8988T (cell line): ENCODE results near the gene ADAMTSL1.

Source experiments
- DNase-seq: peaks from one replicate; pipeline ENCODE4 v3.0.0; 2011

The ADAMTSL1 gene, protein sequence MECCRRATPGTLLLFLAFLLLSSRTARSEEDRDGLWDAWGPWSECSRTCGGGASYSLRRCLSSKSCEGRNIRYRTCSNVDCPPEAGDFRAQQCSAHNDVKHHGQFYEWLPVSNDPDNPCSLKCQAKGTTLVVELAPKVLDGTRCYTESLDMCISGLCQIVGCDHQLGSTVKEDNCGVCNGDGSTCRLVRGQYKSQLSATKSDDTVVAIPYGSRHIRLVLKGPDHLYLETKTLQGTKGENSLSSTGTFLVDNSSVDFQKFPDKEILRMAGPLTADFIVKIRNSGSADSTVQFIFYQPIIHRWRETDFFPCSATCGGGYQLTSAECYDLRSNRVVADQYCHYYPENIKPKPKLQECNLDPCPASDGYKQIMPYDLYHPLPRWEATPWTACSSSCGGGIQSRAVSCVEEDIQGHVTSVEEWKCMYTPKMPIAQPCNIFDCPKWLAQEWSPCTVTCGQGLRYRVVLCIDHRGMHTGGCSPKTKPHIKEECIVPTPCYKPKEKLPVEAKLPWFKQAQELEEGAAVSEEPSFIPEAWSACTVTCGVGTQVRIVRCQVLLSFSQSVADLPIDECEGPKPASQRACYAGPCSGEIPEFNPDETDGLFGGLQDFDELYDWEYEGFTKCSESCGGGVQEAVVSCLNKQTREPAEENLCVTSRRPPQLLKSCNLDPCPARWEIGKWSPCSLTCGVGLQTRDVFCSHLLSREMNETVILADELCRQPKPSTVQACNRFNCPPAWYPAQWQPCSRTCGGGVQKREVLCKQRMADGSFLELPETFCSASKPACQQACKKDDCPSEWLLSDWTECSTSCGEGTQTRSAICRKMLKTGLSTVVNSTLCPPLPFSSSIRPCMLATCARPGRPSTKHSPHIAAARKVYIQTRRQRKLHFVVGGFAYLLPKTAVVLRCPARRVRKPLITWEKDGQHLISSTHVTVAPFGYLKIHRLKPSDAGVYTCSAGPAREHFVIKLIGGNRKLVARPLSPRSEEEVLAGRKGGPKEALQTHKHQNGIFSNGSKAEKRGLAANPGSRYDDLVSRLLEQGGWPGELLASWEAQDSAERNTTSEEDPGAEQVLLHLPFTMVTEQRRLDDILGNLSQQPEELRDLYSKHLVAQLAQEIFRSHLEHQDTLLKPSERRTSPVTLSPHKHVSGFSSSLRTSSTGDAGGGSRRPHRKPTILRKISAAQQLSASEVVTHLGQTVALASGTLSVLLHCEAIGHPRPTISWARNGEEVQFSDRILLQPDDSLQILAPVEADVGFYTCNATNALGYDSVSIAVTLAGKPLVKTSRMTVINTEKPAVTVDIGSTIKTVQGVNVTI (N-terminal part only)

DNA sequence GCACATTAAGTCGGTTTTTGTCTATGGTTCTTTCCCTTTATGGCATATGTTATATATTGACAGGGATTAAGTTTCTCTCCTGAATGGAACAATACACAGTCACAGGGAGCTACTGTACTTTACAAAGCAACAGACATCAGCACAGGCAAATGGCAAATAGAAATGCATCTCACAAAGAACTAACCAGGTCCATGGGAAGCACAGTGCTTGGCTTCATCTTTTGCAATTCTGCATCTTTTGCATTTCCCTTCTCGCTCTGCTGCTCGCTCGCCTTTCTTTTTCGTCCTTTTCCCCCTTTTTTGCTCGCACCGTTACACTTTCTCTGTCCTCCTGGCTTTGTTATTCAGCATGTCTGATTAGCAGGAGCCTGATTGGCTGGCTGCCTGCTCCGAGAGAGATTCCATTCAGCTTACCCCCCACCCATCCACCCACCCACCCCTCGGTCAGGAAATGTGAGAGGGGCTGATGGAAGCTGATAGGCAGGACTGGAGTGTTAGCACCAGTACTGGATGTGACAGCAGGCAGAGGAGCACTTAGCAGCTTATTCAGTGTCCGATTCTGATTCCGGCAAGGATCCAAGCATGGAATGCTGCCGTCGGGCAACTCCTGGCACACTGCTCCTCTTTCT is at the start of gene ADAMTSL1:
Gene ADAMTSL1 (plus strand): TSS at position 502 of the 628 bp plus-strand sequence. CDS start 80 bp downstream, at position 582.
- DNase-seq, result peak; percentile 5

DNA sequence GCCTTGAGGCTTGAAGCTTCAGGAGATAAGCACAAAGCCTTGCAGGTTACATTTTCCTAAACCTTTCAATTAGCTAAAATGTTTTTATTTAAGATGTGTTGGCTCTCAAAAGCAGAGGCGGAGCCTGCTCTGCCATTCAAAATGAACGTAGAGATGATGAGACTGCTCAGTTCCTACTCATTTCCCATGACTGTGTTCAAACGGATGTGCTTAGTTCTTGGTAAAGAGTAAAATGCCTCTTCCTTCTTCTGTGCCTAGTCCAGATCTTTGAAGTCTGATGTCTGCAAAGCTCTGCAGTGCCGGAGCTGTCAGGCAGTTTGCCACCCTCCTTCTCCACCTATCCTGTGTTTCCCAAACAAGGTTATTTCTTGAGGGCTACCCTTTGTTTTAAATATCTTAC is 46.3 kb upstream of the ADAMTSL1 start:
- DNase-seq, result no peak

DNA sequence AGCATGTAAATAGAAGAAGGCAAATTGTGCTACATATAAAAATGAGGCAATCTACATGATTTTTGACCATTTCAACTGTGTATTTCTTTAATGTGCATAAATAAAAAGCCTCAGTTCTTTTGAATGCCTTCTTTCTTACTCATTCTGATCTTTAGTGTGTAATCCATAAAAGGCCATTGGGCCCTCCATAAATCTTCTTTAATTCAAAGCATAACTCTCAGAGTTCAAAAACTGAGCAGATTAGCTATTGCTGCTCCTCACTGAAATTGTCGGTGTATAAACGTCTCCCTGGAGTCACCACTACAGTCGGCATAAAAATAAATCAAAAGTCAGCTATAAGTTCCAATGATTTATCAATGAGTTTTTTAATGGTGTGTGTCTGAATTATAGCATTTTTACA is 45.3 kb upstream of the ADAMTSL1 start:
- no peak for DNase-seq

- DNase-seq, result no peak
Observed at GRCh38 chr9:18429070-18429469, 44.9 kb upstream of the ADAMTSL1 start.

DNA sequence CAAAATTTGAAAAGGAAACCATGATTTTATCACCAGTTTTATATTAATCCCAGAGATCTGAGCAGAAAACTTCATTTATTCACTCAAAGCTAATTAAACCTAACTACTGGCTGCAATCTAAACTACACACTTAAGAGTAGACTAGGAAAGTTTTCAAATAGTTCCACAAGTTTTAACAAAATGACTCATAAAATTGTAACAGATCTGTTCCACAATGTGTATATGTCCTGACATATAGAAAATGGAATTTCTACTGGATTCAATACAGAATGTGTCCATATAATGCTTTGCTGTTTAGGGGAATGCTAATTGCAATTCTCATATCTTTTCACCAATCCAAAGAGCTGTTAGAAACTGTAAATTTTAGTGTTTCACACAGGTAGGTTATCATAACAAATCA is 40.3 kb upstream of the ADAMTSL1 start:
- DNase-seq, result no peak

GRCh38 chr9:18437315-18438201 is 36.4 kb upstream of the ADAMTSL1 start:
- DNase-seq, result no peak

DNA sequence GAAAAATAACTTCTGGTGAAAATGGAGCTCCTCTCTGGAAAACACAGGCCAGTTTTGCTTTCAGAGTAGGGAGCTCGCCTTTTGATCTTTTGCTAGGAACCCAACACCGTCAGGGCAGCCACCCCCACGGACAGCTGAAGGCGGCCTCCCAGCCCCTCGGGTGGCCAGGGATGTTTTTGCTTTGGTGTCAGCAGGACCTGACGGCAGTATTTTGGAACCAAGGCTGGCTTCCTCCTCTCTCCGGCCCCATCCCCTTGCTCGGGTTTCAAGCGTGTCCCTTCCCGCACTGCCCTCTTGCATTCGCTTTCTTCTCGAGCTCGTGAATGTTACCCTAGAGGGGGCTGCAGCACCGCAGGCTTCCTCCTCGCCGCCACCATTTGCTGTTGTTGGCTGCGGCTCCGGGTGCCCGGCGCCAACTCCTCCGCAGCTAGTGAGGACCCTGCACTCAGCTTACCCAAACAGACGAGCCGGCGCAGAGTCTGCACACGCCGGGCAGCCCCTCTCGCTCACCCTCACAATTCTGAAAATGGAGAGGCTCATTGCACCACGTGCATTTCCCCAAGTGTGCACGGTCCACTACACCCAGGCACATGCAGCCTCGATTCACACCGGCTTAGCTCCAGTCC is 35.5 kb upstream of the ADAMTSL1 start:
- no peak for DNase-seq

DNA sequence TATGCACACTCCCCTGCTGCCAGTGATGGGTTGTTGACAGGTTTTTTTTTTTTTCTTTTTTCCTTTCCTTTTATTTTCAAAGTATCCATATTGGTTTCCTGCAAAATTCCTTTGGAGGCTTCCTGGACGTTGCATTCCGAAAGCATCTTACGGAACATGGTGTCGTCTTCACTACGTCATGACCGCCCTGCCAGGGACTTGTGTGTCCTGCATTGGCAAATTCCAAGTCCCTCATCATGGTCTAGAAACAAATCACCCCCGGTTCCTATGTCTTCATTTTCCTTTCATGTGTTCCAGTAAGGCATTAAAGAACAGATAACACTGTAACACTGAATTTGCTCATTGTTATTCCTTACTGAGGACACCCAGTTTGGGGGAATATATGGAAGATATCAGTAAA is 35.0 kb upstream of the ADAMTSL1 start:
- DNase-seq, result no peak

GRCh38 chr9:18441261-18441660 is 32.7 kb upstream of the ADAMTSL1 start:
- DNase-seq, result no peak

DNA sequence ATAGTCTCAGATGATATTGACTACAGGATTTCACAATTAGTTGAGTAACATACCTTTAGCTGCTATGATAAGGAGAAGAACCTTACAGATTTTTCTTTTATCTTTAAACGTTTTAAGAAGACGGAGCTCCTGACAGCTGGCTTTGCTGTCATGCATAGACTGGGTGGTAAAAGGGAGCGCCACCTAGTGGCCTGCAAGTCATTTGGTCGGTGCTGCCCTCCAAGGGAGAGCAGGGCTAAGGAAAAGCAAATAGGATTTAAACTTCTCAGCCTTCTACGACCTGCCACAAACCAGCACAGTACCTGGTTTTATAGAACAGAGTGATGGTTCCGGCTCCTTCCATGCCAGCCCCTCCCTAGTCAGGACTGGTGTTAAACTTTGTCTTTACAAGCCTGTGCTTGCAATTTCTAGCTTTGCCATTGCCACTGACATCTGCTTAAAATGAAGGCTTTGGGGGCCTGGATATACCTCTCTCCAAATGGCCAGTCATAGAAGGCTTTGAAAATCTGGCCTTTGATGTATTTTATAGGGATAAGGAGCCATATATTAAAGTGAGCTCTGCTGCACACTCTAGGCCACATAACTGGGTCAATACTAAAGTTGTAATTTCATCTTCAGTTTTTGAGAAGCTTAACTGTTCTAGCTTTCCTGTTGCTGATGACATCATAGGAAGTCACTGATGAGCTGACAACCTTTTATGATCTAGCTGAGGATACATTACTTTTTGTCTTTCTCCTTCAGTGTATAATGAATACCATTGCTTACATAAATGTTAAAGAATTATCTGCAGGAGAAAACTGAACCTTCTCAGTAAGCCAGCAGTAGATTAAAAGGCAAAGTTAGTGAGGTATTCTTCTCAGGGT is 31.1 kb upstream of the ADAMTSL1 start:
- DNase-seq, result no peak

DNA sequence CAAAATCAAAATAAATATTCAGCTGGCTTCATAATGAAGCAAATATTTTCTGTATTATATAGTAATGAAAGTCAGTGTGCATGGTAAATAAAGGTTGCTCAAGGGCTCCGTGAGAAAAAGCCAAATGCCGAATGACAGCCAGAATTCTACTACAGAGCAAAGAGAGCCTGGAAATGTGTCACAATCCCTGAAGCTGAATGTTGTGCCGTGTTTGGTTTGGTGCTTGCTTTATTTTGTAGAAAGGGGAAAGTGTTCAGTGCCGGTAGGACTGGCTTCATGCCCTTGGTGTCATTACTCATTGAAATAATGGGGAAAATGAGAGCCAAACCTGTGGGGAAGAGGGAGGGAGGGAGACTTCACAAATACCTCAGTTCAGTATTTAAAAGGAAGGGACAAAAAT is 26.8 kb upstream of the ADAMTSL1 start:
- DNase-seq, result no peak

GRCh38 chr9:18447541-18447940 is 26.4 kb upstream of the ADAMTSL1 start:
- no peak for DNase-seq

GRCh38 chr9:18448101-18448500 is 25.9 kb upstream of the ADAMTSL1 start:
- no peak for DNase-seq

GRCh38 chr9:18451406-18451805 is 22.5 kb upstream of the ADAMTSL1 start:
- no peak for DNase-seq

- no peak for DNase-seq
Observed at GRCh38 chr9:18452276-18452675, 21.7 kb upstream of the ADAMTSL1 start.

- DNase-seq, result no peak
Observed at GRCh38 chr9:18456624-18457237, 17.2 kb upstream of the ADAMTSL1 start.

DNA sequence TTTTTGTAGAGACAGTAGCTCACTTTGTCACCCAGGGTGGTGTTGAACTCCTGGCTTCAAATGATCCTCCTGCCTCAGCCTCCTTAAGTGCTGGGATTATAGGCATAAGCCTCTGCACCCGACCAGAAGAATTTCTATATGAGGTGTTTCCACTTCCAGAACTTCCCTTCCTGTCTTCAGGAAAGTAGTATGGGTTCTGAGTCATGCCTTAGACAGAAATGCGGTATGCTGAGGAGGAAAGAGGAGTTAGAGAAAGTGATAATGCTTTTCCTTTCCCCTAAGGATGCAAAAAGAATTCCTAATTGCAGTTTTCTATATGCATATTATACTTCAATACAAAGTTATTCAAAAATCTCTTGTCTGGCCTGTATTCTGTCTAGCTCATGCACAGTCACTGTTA is 16.4 kb upstream of the ADAMTSL1 start:
- no peak for DNase-seq

GRCh38 chr9:18459962-18460584 is 13.9 kb upstream of the ADAMTSL1 start:
- no peak for DNase-seq

DNA sequence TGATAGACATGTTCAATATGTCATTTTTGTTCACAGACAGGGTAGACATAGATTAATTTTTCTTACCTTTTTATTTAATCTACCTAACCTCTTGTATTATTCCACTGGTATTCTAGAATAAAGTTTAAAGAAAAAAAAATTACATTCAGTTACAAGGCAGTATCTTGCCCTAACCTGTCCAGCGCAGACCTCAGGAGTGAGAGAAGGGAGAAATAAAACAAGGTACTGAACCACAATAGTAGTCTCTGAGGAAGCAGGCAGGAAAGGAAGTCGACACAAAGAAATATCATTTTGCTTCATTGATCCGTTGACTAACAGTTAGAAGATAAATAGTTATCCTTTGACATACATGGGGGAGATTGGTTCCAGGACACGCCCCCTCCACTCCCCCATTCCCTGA is 12.5 kb upstream of the ADAMTSL1 start:
- DNase-seq, result no peak
